Measurements from ENCODE around the gene PSME2.

The PSME2 gene

DNA sequence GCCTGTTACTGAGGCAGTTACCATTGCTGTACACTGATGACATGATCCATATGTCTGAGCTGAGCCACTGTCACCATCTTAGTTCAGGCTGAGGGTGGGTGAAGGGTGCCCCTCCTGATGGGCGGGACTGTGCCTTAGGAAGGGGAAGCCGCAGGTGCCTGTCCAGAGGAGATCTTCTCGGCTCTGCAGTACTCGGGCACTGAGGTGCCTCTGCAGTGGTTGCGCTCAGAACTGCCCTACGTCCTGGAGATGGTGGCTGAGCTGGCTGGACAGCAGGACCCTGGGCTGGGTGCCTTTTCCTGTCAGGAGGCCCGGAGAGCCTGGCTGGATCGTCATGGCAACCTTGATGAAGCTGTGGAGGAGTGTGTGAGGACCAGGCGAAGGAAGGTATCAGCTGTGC lies 4.6 kb upstream of the PSME2 start:
- DNase-seq, result no peak

DNA sequence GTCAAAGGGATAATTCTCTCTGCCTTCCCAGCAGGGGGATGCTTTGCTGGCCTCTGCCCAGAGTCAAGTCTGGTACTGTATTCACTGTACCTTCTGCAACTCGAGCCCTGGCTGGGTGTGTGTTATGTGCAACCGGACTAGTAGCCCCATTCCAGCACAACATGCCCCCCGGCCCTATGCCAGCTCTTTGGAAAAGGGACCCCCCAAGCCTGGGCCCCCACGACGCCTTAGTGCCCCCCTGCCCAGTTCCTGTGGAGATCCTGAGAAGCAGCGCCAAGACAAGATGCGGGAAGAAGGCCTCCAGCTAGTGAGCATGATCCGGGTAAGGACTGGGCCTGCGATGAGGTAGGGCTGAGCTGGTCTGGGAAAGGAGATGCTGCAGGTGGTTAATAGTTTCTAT lies 4.2 kb upstream of the PSME2 start:
- DNase-seq, result no peak

DNA sequence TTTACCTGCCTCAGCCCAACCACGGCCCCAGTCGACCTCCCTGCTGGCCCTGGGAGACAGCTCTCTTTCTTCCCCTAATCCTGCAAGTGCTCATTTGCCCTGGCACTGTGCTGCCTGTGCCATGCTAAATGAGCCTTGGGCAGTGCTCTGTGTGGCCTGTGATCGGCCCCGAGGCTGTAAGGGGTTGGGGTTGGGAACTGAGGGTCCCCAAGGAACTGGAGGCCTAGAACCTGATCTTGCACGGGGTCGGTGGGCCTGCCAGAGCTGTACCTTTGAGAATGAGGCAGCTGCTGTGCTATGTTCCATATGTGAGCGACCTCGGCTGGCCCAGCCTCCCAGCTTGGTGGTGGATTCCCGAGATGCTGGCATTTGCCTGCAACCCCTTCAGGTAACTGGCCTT lies 3.7 kb upstream of the PSME2 start:
- DNase-seq, result no peak

DNA sequence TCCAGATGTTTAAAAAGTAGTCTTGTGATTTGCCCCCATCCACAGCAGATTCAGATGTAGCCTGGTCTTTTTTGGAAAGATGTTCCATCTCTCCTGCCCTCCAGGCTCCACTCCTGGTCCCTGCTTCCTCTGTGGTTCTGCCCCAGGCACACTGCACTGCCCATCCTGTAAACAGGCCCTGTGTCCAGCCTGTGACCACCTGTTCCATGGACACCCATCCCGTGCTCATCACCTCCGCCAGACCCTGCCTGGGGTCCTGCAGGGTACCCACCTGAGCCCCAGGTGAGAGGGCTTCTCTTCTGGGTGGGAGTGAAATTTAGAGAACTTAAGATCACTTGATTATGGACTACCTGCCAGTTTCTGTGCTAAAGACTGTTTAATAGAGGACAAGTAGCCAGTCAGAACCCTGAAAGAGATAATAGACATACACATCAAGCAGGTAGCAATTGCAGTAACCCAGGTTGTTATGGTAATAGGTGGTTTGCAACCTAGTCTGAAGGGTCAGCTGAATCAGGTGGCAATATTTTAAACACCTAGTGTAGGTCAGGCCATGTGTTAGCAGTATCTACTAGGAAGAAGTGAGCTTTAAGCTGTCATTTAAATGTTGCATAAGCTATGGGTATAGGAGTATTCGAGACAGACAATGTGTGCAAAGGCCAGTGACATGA lies 3.0 kb upstream of the PSME2 start:
- no peak for DNase-seq

DNA sequence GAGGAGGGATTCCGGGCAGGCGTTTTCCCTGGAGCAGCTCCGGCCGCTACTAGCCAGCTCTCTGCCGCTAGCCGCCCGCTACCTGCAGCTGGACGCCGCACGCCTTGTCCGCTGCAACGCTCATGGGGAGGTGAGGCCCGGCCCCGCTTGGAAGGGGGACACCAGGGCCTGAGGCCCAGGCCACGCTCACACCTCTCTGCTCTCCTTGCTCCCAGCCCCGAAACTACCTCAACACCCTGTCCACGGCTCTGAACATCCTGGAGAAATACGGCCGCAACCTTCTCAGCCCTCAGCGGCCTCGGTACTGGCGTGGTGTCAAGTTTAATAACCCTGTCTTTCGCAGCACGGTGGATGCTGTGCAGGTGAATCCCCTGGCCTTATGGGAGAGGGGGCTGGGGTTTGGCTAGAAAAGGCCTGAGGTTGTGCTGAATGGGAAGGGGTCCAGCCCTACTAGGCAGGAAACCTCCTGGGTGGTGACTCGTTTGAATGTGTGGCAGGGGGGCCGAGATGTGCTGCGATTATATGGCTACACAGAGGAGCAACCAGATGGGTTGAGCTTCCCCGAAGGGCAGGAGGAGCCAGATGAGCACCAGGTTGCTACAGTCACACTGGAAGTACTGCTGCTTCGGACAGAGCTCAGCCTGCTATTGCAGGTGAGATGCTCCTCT lies 1.5 kb upstream of the PSME2 start:
- no peak for DNase-seq

DNA sequence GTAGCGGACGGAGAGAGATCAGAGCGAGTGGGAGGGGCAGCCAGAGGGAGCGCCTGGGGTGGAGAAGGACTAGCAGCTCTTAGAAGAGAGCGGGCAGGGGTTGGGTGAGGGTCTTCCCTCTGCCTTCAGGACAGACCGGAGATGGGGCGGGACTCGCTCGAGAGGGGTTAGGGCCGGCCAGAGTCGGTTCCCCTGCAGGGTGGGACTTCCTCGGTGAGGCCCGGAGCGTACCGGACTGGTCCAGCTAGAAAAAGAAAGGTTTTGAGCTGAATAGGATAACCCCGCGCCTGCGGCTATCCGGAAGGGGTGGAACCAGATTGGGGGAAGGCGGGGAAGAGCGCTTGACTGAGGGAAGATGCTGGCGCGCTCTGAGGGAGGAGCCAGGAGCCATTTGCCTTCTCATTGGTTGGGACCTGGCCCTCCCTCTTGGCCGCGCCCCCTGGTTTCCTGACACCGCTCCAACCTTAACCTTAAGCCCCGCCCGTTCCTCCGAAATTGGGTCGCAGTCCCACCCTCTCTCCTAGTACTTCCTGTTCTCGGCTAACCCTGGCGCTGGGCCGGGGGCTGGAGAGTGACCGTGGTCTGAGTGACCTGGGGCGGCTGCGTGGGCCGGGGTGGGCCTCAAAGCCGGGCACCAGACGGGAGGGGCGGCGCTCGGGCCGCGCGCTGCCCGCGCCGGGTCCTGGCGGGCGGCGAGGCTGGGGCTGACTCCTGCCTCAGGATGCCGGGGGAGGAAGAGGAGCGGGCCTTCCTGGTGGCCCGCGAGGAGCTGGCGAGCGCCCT lies 759 bp upstream of the PSME2 start, which contains the start of gene RNF31:
Gene RNF31, plus strand, starts transcription at position 521 of the 783 bp plus-strand sequence. Its CDS starts 201 bp downstream, at position 722.
- peak; percentile 96 to 99 for DNase-seq

DNA sequence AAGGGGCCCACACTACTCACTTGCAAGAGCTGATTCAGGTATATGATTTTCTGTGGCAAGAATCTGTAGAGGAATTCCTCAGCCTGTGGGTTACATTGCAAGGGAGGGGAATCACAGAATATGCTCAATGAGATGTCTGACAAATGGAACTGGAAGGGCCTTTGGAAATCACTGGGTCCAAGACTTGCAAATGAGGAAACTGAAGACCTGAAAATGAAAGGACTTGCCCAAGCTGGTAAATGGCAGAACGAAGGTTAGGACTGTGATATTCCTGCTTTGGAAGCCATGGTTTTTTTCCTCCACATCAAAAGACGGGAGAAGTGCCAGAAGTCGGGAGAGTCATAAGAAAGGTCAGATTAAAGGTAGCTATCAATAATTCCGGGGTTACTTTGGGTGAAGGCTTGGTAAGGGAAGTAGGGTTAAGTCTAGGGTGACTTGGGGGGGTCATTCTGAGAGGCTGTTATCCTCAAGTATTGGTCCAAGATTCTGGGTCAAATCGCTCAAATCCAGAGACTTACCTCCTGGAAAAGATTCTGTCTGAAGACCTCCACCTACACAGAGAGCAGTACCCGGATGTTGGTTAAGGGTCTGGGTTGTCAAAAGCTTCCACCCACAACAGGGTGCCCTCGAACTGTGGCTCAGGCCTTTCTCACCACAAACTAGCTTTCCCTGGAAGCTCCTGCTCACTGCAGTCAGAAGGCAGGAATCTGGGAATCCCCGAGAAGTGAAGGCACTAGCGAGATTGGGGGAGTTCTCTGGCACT lies 539 bp downstream of the PSME2 start:
- no peak for DNase-seq

DNA sequence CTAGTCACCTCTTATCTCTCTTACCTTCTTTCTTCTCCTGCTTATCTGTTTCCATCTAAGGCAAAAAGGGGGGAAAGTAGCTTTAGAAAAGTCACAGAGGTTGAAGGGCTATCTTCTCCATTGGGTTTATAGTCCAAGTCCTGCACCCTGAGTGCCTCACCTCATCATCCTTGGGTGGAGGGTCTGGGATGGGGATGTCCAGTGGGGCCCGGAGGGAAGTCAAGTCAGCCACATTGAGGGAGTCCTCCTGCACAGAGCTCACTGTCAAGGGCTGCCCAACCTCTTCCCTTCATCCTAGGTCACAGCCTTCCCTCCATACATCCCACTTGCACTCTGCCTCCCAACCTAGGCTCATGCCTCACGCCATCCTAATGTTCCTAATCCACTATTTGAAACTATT lies 1.2 kb downstream of the PSME2 start:
- DNase-seq, result no peak

DNA sequence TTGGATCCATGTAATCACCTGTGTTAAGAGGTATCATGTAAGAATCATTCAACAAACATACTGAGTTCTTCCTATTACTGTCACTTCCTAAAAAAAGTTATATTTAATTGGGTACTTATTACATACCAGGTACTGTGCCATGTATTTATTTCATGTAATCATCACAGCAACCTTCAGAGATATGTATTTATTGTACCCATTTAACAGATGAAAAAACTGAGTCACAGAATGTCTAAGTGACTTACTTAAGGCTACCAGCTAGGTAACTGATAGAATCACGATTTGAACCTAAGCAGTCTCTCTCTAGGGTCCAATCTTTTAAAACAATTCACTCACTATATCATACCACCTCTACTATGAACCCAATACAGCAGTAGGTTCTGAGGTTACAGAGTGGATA lies 2.0 kb downstream of the PSME2 start:
- DNase-seq, result no peak

DNA sequence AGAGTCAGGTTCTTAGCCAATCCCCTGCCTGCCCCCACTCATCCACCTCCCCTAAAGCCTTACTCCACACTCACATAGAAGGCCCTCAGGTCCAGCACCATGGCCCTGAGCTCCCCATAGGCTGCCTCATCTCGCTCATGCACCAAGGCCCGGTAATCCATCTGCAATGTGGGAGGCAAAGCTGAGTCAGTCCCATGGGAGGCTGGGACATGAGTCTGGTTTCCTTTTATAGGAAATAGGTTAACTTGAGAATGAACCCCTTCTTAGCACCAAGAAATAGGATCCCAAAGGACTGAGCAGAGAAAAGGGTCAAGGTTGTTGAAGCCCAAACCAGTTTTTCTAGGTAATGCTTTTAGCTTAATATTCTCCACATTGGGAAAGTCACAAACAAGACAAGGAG lies 2.9 kb downstream of the PSME2 start:
- no peak for DNase-seq

DNA sequence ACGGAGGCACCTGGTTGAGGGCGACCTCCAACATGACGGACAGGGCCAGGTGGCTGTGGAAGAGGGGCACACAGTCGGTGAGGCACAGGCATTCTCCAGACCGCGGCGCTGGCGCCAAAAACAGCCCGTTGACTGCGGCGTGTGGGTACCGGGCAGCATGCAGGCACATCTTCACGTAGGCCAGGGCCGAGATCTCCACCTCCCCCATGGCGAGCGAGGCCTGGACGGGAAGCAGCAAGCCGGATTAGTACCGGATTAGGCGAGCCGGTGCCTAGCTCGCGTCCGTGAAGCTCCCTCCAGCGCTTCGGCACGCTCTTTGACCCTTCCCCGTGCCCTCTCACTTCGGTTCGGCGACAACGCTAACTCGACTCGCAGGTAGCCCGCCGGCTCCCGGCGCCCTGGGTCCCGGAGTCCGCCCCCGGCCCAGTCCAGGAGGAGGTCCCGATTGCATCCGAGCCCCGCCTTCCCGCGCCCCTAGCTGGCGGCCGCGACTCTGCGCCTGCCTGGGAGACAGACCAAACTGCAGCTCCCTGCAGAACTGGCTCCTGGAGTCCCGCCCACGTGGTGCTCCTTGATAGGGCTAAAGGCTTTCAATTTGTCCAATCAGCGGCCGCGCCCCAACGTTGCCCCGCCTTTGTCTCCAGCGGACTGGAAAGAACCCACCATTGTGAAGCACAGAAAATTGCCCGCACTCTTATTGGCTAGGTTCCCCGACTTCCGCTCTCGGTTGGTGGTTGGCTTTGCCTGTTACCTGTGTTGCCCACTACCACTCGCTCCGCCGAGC lies 5.1 kb downstream of the PSME2 start, which contains the start of gene EMC9:
Gene EMC9, minus strand, starts transcription at position 495 of the 784 bp plus-strand sequence. Its CDS starts 287 bp downstream, at position 208.
- peak; percentile 98 to 99 for DNase-seq

DNA sequence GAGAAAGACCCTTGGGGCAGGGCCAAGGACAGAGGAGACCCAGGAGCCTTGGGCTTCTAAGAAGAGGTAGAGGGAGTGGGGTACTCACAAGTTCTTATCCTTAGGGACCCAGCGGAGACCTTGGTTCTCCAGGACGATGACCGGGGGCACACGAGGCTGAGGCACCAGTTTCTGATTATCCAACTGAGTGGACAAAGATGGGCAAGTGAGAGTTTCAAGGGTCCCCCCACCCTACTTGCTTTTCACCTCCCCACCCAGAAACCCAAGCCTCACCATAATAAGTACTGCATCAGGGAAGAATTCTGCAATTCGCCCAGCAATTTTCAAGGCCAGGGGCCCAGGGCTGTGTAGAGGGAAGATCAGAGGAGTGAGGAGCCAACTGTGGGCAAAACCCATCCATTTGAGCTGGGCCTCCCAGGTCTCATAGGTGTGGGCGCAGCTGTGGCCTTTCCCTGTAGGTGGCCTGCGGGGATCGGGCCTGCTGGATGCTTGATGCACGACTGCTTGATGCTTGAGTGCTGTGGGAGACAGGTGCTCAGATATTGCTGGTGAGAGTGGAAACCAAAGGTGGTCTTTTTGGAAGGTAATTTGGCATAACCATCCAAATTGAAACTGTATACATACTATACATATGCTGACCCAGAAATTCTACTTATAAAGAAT lies 7.0 kb downstream of the PSME2 start:
- no peak for DNase-seq

DNA sequence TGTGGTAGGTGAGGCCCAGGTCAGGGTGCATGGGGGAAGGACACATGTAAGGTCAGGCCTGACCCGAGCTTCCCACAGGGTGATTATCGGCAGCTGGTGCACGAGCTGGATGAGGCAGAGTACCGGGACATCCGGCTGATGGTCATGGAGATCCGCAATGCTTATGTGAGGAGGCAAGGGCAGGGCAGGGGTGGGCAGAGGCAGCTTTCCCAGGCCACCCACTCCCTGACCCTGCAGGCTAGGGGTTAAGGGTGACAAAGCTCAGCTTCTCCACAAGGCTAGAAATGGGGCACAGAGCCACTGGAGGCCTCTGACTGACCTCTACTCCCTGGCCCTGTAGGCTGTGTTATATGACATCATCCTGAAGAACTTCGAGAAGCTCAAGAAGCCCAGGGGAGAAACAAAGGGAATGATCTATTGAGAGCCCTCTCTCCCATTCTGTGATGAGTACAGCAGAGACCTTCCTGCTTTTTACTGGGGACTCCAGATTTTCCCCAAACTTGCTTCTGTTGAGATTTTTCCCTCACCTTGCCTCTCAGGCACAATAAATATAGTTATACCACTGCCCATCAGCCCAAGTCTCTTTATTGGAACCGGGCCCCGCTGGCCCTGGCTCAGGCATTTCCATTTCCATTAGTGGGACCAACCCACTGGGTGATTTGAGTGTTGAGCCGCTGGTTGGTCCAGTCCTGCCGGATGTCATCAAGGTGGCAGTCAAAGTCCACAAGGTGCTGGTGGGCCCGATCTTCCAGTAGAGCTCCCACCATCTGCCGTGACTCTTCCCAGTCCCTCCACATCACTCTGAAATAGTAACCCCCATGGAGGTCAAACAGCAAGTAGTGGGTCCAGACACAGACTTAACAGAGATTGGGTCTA lies 7.8 kb downstream of the PSME2 start:
- DNase-seq, result no peak

DNA sequence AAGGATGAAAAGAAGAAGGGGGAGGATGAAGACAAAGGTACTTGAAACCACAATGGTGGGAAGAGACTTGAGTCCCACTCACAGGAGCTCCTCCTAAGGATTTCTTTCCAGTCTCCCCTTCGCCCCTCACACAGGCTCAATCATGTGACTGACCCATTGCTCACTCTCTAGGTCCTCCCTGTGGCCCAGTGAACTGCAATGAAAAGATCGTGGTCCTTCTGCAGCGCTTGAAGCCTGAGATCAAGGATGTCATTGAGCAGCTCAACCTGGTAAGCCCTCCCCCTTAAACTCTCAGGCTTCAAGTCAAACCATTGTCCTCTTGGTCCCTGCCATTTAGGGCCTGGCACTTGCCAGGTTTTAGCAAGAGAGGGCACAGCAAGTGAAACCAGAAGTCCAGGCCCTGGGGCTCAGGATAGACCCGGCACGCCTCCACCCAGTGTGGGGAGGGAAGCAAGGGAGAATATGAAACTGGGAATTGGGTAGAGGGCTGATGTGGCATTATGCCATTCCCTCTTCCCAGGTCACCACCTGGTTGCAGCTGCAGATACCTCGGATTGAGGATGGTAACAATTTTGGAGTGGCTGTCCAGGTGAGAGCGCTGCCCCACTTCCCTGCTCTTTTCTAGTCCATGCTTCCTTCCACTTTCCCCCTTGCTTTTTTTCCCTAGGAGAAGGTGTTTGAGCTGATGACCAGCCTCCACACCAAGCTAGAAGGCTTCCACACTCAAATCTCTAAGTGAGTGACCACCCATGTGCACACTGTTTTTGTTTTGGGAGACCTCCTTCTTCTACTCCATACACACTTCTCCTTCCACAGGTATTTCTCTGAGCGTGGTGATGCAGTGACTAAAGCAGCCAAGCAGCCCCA lies 8.6 kb downstream of the PSME2 start:
- no peak for DNase-seq

DNA sequence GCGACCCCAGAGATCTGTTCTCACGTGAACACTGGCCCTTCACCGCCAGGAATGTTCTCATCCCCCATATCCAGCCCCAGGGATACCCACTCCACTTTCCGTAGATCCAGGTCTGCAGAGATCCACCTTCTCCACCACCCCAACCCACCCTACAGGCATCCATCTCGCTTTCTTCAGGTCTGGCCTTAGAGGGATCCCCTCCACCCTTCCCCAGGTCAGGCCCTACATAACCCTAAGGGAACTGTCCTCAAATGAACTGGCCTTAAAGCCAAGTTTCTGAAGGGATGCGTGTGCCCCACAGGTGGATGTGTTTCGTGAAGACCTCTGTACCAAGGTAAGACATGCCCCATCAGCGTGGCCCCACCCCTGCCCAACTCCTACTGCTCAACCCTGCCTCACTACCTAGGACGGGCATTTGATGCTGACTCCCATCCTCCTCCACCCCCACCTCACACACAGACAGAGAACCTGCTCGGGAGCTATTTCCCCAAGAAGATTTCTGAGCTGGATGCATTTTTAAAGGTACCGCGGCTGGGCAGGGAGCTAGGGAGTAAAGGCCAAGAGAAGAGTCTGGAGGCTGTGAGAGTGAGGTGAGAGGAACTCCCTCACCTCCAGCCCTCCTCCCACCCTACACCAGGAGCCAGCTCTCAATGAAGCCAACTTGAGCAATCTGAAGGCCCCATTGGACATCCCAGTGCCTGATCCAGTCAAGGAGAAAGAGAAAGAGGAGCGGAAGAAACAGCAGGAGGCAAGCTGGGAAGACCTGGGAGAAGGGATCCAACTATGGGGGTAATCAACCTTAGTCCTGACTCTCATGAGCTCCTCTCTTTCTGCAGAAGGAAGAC lies 9.5 kb downstream of the PSME2 start:
- DNase-seq, result no peak

DNA sequence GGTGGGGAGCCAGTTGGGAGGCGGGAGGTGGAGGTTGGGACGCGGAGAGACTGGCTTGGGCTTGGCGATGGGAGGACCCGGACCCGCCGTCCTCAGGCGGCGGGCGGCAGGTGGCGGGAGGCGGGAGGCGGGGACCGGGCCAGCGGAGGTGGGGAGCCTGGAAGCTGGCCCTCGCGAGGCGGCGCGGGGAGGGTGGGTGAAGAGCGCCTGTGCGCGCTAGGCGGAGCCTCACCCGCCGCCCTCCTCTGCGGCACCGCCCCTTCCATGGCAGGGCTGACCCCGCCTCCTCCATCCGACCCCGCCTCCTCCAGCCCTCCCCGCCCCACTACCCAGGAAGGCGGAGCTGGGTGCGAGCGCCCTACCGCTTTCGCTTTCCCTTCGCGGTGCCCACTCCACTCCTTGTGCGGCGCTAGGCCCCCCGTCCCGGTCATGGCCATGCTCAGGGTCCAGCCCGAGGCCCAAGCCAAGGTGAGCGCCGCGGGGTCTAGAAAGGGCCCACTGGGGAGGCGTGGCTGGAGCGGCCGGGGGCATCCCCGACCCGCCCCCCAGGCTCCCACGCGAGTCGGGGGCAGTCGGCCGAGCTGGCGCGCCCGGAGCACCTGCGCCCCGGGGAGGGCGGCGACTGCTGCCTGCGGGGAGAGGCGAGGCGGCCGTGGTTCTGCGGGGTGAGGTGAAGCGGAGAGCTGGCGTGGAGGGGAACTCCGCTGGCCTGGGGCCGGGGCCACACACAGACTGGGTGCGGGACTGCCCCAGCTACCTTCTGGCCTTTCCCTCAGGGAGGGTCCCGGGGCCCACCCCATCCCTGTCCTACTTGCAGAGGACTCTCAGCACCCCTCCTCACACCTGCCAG lies 10.4 kb downstream of the PSME2 start, which contains the start of gene PSME1:
Gene PSME1, plus strand, starts transcription at position 361 of the 850 bp plus-strand sequence. Its CDS starts 69 bp downstream, at position 430.
- peak; percentile 90 to 91 for DNase-seq

DNA sequence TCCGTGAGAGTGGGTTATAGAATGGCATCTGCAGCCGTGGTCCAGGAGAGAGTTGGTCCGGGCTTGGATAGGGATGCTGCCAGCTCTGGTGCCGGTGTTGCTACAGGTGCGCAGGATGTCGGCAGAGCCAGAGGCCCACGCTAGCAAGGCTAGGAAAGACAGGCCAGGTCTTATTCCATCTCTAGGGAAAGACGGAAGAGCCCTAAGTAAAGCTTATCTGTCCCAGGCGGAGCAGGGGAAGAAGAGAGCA lies 10.9 kb downstream of the PSME2 start:
- DNase-seq, result no peak

DNA sequence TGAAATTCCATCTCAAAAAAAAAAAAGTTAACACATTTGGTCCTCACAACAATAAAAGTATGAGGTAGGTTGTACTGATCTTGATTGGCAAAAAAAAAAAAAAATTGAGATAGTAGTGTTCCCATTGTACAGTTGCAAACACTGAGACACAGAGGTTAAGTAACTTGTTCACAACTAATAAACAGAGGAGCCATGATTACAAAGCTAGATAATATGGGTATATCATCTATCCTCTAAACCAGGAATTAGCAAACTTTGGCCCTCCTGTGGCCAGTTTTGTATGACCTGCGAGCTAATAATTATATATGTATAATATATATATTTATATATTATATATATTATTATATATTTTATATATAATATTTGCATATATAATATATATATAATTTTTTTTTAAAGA lies 12.7 kb downstream of the PSME2 start:
- DNase-seq, result no peak

Data from hippocampal formation (tissue), 2 donors.